ENCODE results near the gene PFN4. TPM values are rescaled to one million over a fixed set of nuclear protein-coding genes. Genes with fewer than 3 reads are reported as not detected.

The PFN4 gene
- total and polyA plus RNA-seq, 2 of the 4 experiments (the other 2 are of a cell fraction) = 0.36 to 0.48 TPM

GRCh38 chr2:24080701-24081100 is 42.4 kb downstream of the PFN4 start:
- no peak overlapping the region for H3K23ac ChIP-seq (ENCODE audit: low read depth, low read length)
- H3K18ac ChIP-seq (ENCODE audit: low read depth, low read length) = no peak overlapping the region
- H2BK20ac ChIP-seq (ENCODE audit: low read depth, low read length) = no peak overlapping the region
- intact Hi-C loops (cut with micrococcal nuclease) = no loop called here
- H2AK5ac ChIP-seq (ENCODE audit: low read depth, low read length) = no peak overlapping the region
- WGBS, 2 experiments (ENCODE audit: extremely low coverage in 2 of 2, insufficient read length in 1 of 2) = 80% methylated on average over 1 of the region's 2 CpGs; no CpG with 5 or more reads in 1 of the 2 experiments
- CTCF ChIA-PET = no interaction called here
- POLR2A ChIA-PET (ENCODE audit: unreplicated experiment) = no interaction called here
- no peak overlapping the region for H2BK5ac ChIP-seq (ENCODE audit: low read depth, low read length, poor library complexity, severe bottlenecking)
- peaks cover 6% of the 10 kb centered on the region; the same call in 1 of the 2 replicates for H3K4me1 ChIP-seq (ENCODE audit: control insufficient read depth, insufficient read depth, low read length)
- H4K20me1 ChIP-seq (ENCODE audit: insufficient read depth, low read length) = no peaks in the 10 kb centered on the region; the same call in 1 of the 2 replicates
- dilution Hi-C loops (cut with HindIII; ENCODE audit: low sequenced_read_pairs, unreplicated experiment) = no loop called here
- H3K56ac ChIP-seq (ENCODE audit: extremely low read depth, insufficient read depth, low read length) = no peak overlapping the region
- no peaks in the 10 kb centered on the region for H3K27me3 ChIP-seq (ENCODE audit: control insufficient read depth, insufficient read depth, low read length)
- no peak overlapping the region for H3K4me3 ChIP-seq (ENCODE audit: insufficient read depth, low read depth, low read length)
- TF ChIP-seq MAFK (IDR thresholded peaks at IDR 0.05; ENCODE audit: low read depth, low read length) (no peak), SMC3 (IDR thresholded peaks at IDR 0.05; ENCODE audit: low read depth, low read length) (no peak), BHLHE40 (IDR thresholded peaks at IDR 0.05; ENCODE audit: low read depth, low read length) (no peak), MAZ (IDR thresholded peaks at IDR 0.05; ENCODE audit: borderline replicate concordance, low read depth, low read length) (no peak), RAD21 (IDR thresholded peaks at IDR 0.05; ENCODE audit: low read length) (no peak), CTCF (conservative IDR thresholded peaks at IDR 0.05; ENCODE audit: low read depth, low read length) (no peak), RFX5 (IDR thresholded peaks at IDR 0.05; ENCODE audit: low read depth, low read length) (no peak), FOS (IDR thresholded peaks at IDR 0.05; ENCODE audit: low read depth, low read length) (no peak), NFE2L2 (IDR thresholded peaks at IDR 0.05; ENCODE audit: low read depth, low read length) (no peak), POLR2A (IDR thresholded peaks at IDR 0.05; ENCODE audit: low read depth, low read length) (no peak), USF2 (IDR thresholded peaks at IDR 0.05; ENCODE audit: low read depth, low read length) (no peak), MXI1 (IDR thresholded peaks at IDR 0.05; ENCODE audit: borderline replicate concordance, low read depth, low read length) (no peak), CEBPB (IDR thresholded peaks at IDR 0.05; ENCODE audit: low read depth, low read length) (no peak), ELK1 (IDR thresholded peaks at IDR 0.05; ENCODE audit: borderline replicate concordance, low read depth, low read length) (no peak), CHD1 (IDR thresholded peaks at IDR 0.05; ENCODE audit: low read depth, low read length) (no peak), RCOR1 (IDR thresholded peaks at IDR 0.05; ENCODE audit: insufficient replicate concordance, low read length) (no peak)
- no peak for ATAC-seq (ENCODE audit: low read depth)
- DNase-seq = peak; percentile 36
- no peak overlapping the region for H4K8ac ChIP-seq (ENCODE audit: low read depth in 2 of 2, low read length in 2 of 2)
- H3K27ac ChIP-seq (ENCODE audit: insufficient read depth, low read length) = no peak overlapping the region
- no TSS peak for BruUV-seq (replicated peaks)
- in situ Hi-C loops (cut with MboI; ENCODE audit: low sequenced_read_pairs) = no loop called here
- no peak overlapping the region for H4K91ac ChIP-seq (ENCODE audit: insufficient read depth, low read depth, low read length)
- no peak overlapping the region for H2AFZ ChIP-seq (replicated peaks; ENCODE audit: low read length, poor library complexity)
- H3K9me3 ChIP-seq (ENCODE audit: control insufficient read depth, insufficient read depth, low read length) = no peaks in the 10 kb centered on the region
- H3K9me1 ChIP-seq (ENCODE audit: insufficient read depth, low read length) = peaks cover 11% of the 10 kb centered on the region
- no peak overlapping the region for H2BK15ac ChIP-seq (ENCODE audit: low read depth, low read length)
- H2AK9ac ChIP-seq (replicated peaks; ENCODE audit: low read depth, low read length, poor library complexity) = no peak overlapping the region
- H3K79me1 ChIP-seq (ENCODE audit: low read depth in 1 of 2, low read length in 2 of 2) = peaks cover 12 to 44% of the 10 kb centered on the region in 2 experiments
- H3K14ac ChIP-seq (replicated peaks; ENCODE audit: low read depth, low read length) = no peak overlapping the region
- H3K4ac ChIP-seq (ENCODE audit: low read depth, low read length) = no peak overlapping the region
- no peak overlapping the region for H4K5ac ChIP-seq (ENCODE audit: low read depth, low read length)
- H3K4me2 ChIP-seq (ENCODE audit: low read depth, low read length) = no peak overlapping the region
- no peak overlapping the region for H3K9ac ChIP-seq (ENCODE audit: low read depth, low read length)
- H2BK120ac ChIP-seq (ENCODE audit: low read depth, low read length) = no peak overlapping the region
- peaks cover 18% of the 10 kb centered on the region for H3K36me3 ChIP-seq (ENCODE audit: control insufficient read depth, insufficient read depth, low read length)
